ENCODE results near the gene SF3B1. TPM values are rescaled to one million over a fixed set of nuclear protein-coding genes. Genes with fewer than 3 reads are reported as not detected.

SF3B1 gene
- total and polyA plus RNA-seq, 2 of the 13 experiments (the other 11 are each of a cell fraction or from before 2014, with no cell fraction given): 387 to 750 TPM

- TF ChIP-seq, protein P1, sequence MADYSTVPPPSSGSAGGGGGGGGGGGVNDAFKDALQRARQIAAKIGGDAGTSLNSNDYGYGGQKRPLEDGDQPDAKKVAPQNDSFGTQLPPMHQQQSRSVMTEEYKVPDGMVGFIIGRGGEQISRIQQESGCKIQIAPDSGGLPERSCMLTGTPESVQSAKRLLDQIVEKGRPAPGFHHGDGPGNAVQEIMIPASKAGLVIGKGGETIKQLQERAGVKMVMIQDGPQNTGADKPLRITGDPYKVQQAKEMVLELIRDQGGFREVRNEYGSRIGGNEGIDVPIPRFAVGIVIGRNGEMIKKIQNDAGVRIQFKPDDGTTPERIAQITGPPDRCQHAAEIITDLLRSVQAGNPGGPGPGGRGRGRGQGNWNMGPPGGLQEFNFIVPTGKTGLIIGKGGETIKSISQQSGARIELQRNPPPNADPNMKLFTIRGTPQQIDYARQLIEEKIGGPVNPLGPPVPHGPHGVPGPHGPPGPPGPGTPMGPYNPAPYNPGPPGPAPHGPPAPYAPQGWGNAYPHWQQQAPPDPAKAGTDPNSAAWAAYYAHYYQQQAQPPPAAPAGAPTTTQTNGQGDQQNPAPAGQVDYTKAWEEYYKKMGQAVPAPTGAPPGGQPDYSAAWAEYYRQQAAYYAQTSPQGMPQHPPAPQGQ (CRISPR knock-in tag; IDR thresholded peaks at IDR 0.05; ENCODE audit: borderline replicate concordance): no peak
- TF ChIP-seq, protein P2, sequence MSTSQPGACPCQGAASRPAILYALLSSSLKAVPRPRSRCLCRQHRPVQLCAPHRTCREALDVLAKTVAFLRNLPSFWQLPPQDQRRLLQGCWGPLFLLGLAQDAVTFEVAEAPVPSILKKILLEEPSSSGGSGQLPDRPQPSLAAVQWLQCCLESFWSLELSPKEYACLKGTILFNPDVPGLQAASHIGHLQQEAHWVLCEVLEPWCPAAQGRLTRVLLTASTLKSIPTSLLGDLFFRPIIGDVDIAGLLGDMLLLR (CRISPR knock-in tag; IDR thresholded peaks at IDR 0.05): no peak
- TF ChIP-seq ZNF83 (CRISPR knock-in tag; IDR thresholded peaks at IDR 0.05; ENCODE audit: borderline replicate concordance): 0 out of 2 replicates have a peak, but pooled peaks have one; percentile 40
- no peak for TF ChIP-seq ZNF652 (CRISPR knock-in tag; IDR thresholded peaks at IDR 0.05; ENCODE audit: borderline replicate concordance, low read depth)
- TF ChIP-seq LRRFIP1 (CRISPR knock-in tag; conservative IDR thresholded peaks at IDR 0.05): 0 out of 2 replicates have a peak, but pooled peaks have one; percentile 64
- 0 out of 2 replicates have a peak, but pooled peaks have one; percentile 17 for TF ChIP-seq KDM2A (CRISPR knock-in tag; IDR thresholded peaks at IDR 0.05; ENCODE audit: borderline replicate concordance, low read depth)
- TF ChIP-seq ZNF839 (CRISPR knock-in tag; IDR thresholded peaks at IDR 0.05; ENCODE audit: borderline replicate concordance): no peak
- no peak for TF ChIP-seq ZNF549 (CRISPR knock-in tag; IDR thresholded peaks at IDR 0.05)
- no peak for TF ChIP-seq BORCS8-MEF2B (CRISPR knock-in tag; IDR thresholded peaks at IDR 0.05)
- TF ChIP-seq HDAC1 (CRISPR knock-in tag; IDR thresholded peaks at IDR 0.05): no peak; the same call in 1 of the 2 replicates
- 0 out of 2 replicates have a peak, but pooled peaks have one; percentile 14 for TF ChIP-seq ELF4 (CRISPR knock-in tag; IDR thresholded peaks at IDR 0.05; ENCODE audit: borderline replicate concordance)
- TF ChIP-seq, protein P3, sequence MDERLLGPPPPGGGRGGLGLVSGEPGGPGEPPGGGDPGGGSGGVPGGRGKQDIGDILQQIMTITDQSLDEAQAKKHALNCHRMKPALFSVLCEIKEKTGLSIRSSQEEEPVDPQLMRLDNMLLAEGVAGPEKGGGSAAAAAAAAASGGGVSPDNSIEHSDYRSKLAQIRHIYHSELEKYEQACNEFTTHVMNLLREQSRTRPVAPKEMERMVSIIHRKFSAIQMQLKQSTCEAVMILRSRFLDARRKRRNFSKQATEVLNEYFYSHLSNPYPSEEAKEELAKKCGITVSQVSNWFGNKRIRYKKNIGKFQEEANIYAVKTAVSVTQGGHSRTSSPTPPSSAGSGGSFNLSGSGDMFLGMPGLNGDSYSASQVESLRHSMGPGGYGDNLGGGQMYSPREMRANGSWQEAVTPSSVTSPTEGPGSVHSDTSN (CRISPR knock-in tag; IDR thresholded peaks at IDR 0.05): no peak
- TF ChIP-seq ELF1 (CRISPR knock-in tag; IDR thresholded peaks at IDR 0.05): peak; percentile 47; the same call in 1 of the 2 replicates
- TF ChIP-seq ZFP41 (CRISPR knock-in tag; IDR thresholded peaks at IDR 0.05; ENCODE audit: borderline replicate concordance): 0 out of 2 replicates have a peak, but pooled peaks have one; percentile 47
- TF ChIP-seq KAT7 (CRISPR knock-in tag; IDR thresholded peaks at IDR 0.05; ENCODE audit: borderline replicate concordance): peak; percentile 78; the same call in 1 of the 2 replicates
- no peak for TF ChIP-seq E2F1 (CRISPR knock-in tag; IDR thresholded peaks at IDR 0.05)
- TF ChIP-seq ZNF619 (CRISPR knock-in tag; IDR thresholded peaks at IDR 0.05): 0 out of 2 replicates have a peak, but pooled peaks have one; percentile 31
- TF ChIP-seq ZNF558 (CRISPR knock-in tag; IDR thresholded peaks at IDR 0.05; ENCODE audit: borderline replicate concordance): 0 out of 2 replicates have a peak, but pooled peaks have one; percentile 17
Observed at GRCh38 chr2:197435598-197436420, 981 bp upstream of the SF3B1 start (continued).
